Right atrium auricular region (tissue), 2 donors: ENCODE measurements around the gene TOGARAM1. TPM values are rescaled to one million over a fixed set of nuclear protein-coding genes. Genes with fewer than 3 reads are reported as not detected.

Experiments
- DNase-seq: peaks from one replicate; pipeline ENCODE4 v3.0.0-alpha.2; 2019; ENCODE audit warnings: low spot score
- H3K27ac ChIP-seq, 2 donors: fragments of 200-600 bp; sonication (generic); 1 replicate in 1 of 2; 2 replicates in 1 of 2; pipeline ENCODE4 v1.5.1; 2016 to 2019
- H3K27me3 ChIP-seq, 2 donors: fragments of 200-600 bp; sonication (generic); one replicate each; pipeline versions ENCODE4 v1.5.1 to v1.6.0; 2017 to 2019
- H3K36me3 ChIP-seq: fragments of 200-600 bp; sonication (generic); one replicate; pipeline ENCODE4 v1.5.1; 2016
- H3K4me1 ChIP-seq, 2 donors: fragments of 200-600 bp; sonication (generic); one replicate each; pipeline versions ENCODE4 v1.5.1 to v1.6.0; 2017 to 2019
- H3K4me3 ChIP-seq, 2 donors: fragments of 200-600 bp; sonication (generic); 1 replicate in 1 of 2; 2 replicates in 1 of 2; pipeline ENCODE4 v1.5.1; 2017 to 2019; ENCODE audit warnings: mild to moderate bottlenecking in 1 of 2, moderate library complexity in 1 of 2
- H3K9me3 ChIP-seq, 2 donors: fragments of 200-600 bp; sonication (generic); one replicate each; pipeline ENCODE4 v1.5.1; 2019
- CTCF ChIP-seq, 2 donors: fragments of 200-600 bp; sonication (generic); IDR thresholded peaks; one replicate each; pipeline ENCODE4 v1.5.1; 2019; ENCODE audit warnings: antibody characterized with exemption in 2 of 2
- total RNA-seq, 2 donors: library from RNA; depleted of rRNA; stranded (reverse); fragments of >200 nt; gene quantifications; one replicate each; pipeline ENCODE4 v1.1.0, GENCODE V29; 2016

Gene TOGARAM1
- total RNA-seq, 2 donors from 2014 or later: 15.1 to 24.7 TPM

GRCh38 chr14:44951051-44951450, 10.9 kb upstream of the TOGARAM1 start:
- peaks cover 0 to 7% of the 10 kb centered on the region in 2 donors for H3K4me1 ChIP-seq
- H3K27me3 ChIP-seq: no peaks in the 10 kb centered on the region
- DNase-seq: no peak
- no peak for TF ChIP-seq CTCF (IDR thresholded peaks at IDR 0.05)
- H3K27ac ChIP-seq: no peak overlapping the region
- H3K4me3 ChIP-seq: no peak overlapping the region
- H3K36me3 ChIP-seq: peaks cover 7% of the 10 kb centered on the region
- peaks cover 0 to 4% of the 10 kb centered on the region in 2 donors for H3K9me3 ChIP-seq

- TF ChIP-seq CTCF (IDR thresholded peaks at IDR 0.05): no peak
- Histone ChIP-seq H3K4me3 (no peak overlapping the region), H3K27ac (no peak overlapping the region), H3K9me3 (no peaks in the 10 kb centered on the region), H3K36me3 (peaks cover 7% of the 10 kb centered on the region), H3K27me3 (no peaks in the 10 kb centered on the region), H3K4me1 (peaks cover 0 to 16% of the 10 kb centered on the region in 2 donors)
- no peak for DNase-seq
Measured at GRCh38 chr14:44952391-44953110, 9.4 kb upstream of the TOGARAM1 start.

GRCh38 chr14:44954750-44955149, 7.2 kb upstream of the TOGARAM1 start:
- DNase-seq: no peak
- H3K27me3 ChIP-seq: no peaks in the 10 kb centered on the region
- H3K4me1 ChIP-seq: peaks cover 0 to 33% of the 10 kb centered on the region in 2 donors
- H3K36me3 ChIP-seq: peaks cover 7% of the 10 kb centered on the region
- H3K9me3 ChIP-seq: no peaks in the 10 kb centered on the region
- no peak overlapping the region for H3K27ac ChIP-seq
- no peak overlapping the region for H3K4me3 ChIP-seq
- no peak for TF ChIP-seq CTCF (IDR thresholded peaks at IDR 0.05)

- H3K4me3 ChIP-seq: no peak overlapping the region
- DNase-seq: no peak
- no peak overlapping the region for H3K27ac ChIP-seq
- H3K4me1 ChIP-seq: peaks cover 0 to 40% of the 10 kb centered on the region in 2 donors
- H3K27me3 ChIP-seq: no peaks in the 10 kb centered on the region
- H3K9me3 ChIP-seq: no peaks in the 10 kb centered on the region
- TF ChIP-seq CTCF (IDR thresholded peaks at IDR 0.05): no peak
- H3K36me3 ChIP-seq: peaks cover 7% of the 10 kb centered on the region
Measured at GRCh38 chr14:44955528-44955927, 6.5 kb upstream of the TOGARAM1 start.

- no peaks in the 10 kb centered on the region for H3K27me3 ChIP-seq
- no peak for TF ChIP-seq CTCF (IDR thresholded peaks at IDR 0.05)
- no peaks in the 10 kb centered on the region for H3K9me3 ChIP-seq
- H3K36me3 ChIP-seq: peaks cover 7% of the 10 kb centered on the region
- no peak overlapping the region for H3K27ac ChIP-seq
- H3K4me1 ChIP-seq: peaks cover 0 to 39% of the 10 kb centered on the region in 2 donors
- no peak overlapping the region for H3K4me3 ChIP-seq
- no peak for DNase-seq
Measured at GRCh38 chr14:44956866-44957265, 5.1 kb upstream of the TOGARAM1 start.

GRCh38 chr14:44959538-44959937, 2.5 kb upstream of the TOGARAM1 start:
- peaks cover 0 to 56% of the 10 kb centered on the region in 2 donors for H3K4me1 ChIP-seq
- no peak for TF ChIP-seq CTCF (IDR thresholded peaks at IDR 0.05)
- no peaks in the 10 kb centered on the region for H3K36me3 ChIP-seq
- no peak overlapping the region for H3K27ac ChIP-seq
- no peak for DNase-seq
- H3K27me3 ChIP-seq: no peaks in the 10 kb centered on the region
- H3K9me3 ChIP-seq: no peaks in the 10 kb centered on the region
- no peak overlapping the region for H3K4me3 ChIP-seq
